Testis (tissue), 3 donors: ENCODE measurements around the gene CD164. TPM values are rescaled to one million over a fixed set of nuclear protein-coding genes. Genes with fewer than 3 reads are reported as not detected.
A peak's percentile ranks its signal among the peaks of the same experiment; 100 is the strongest.

Experiments used
- DNase-seq: peaks from one replicate; pipeline ENCODE4 v3.0.0-alpha.2; 2019
- H3K27ac ChIP-seq, 2 donors: fragments of 200-600 bp; sonication (generic); one replicate each; pipeline ENCODE4 v1.5.1; 2019
- H3K27me3 ChIP-seq: fragments of 200-600 bp; sonication (generic); one replicate; pipeline ENCODE4 v1.5.1; 2019
- H3K36me3 ChIP-seq: fragments of 200-600 bp; sonication (generic); one replicate; pipeline ENCODE4 v1.5.1; 2017; ENCODE audit warnings: low read depth; ENCODE audit errors: missing control alignments
- H3K4me1 ChIP-seq: fragments of 200-600 bp; sonication (generic); one replicate; pipeline ENCODE4 v1.5.1; 2019
- H3K4me3 ChIP-seq, 2 donors: fragments of 200-600 bp; sonication (generic); one replicate each; pipeline ENCODE4 v1.5.1; 2017 to 2019
- H3K9me3 ChIP-seq: fragments of 200-600 bp; sonication (generic); one replicate; pipeline ENCODE4 v1.5.1; 2017
- CTCF ChIP-seq, 3 experiments: fragments of 450-650 bp in 2 of 3; fragments of 200-600 bp in 1 of 3; sonication (generic) in 1 of 3; IDR thresholded peaks; one replicate each; pipeline ENCODE4 v1.5.1; 2016 to 2019; ENCODE audit warnings: antibody characterized with exemption in 3 of 3, mild to moderate bottlenecking in 2 of 3, moderate library complexity in 1 of 3
- POLR2A ChIP-seq: fragments of 450-650 bp; IDR thresholded peaks from one replicate; pipeline ENCODE4 v1.6.1; 2017; ENCODE audit warnings: antibody characterized with exemption, mild to moderate bottlenecking, moderate library complexity
- WGBS, 2 donors: methylation state at CpG; one replicate each; pipeline ENCODE4 v1.1.5; 2018; 5-methylcytosine and 5-hydroxymethylcytosine counted together
- intact Hi-C: fragments of 100-400 bp; cut with DNase I; formaldehyde crosslinking; loops from one replicate; pipeline ENCODE4 v1.15.1; 2023; ENCODE audit warnings: low total_unique reads
- polyA plus RNA-seq: library from polyadenylated mRNA; stranded (reverse); fragments of 350-450 nt; fragmentation: Illumina TruSeq; extraction: RNeasy Lipid Tissue Mini Kit (QIAGEN cat#74804); gene quantifications from one replicate; pipeline ENCODE4 v1.2.3, GENCODE V29; 2014; ENCODE audit warnings: low read depth, low replicate concordance; ENCODE audit not compliant: insufficient read depth
- total RNA-seq, 2 donors: library from RNA; depleted of rRNA; stranded (reverse); fragments of >200 nt; gene quantifications; one replicate each; pipeline ENCODE4 v1.2.3, GENCODE V29; 2016

Gene CD164
- total and polyA plus RNA-seq, 3 donors from 2014 or later, result 209 to 232 (median 219) TPM

DNA sequence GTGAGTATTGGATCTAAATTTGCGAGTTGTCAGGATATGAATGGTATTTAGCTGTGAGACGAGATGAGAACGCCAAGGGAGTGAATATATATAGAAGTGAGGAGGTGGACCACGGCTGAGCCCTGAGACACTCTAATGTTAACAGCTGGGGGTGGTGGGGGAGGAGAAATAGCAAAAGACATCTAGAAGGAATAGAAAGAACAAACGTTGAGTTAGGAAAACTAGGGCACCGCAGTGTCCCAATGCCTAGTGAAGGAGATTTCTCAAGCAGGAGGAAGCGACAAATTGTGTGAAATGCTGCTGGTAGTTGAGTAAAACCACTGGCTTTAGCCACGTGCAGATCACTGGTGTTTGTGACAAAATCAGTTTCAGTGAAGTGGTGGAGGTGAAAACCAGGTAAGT lies 56.9 kb downstream of the CD164 start:
- H3K36me3 ChIP-seq, result no peaks in the 10 kb centered on the region
- DNase-seq, result no peak
- intact Hi-C loops, result no loop called here

DNA sequence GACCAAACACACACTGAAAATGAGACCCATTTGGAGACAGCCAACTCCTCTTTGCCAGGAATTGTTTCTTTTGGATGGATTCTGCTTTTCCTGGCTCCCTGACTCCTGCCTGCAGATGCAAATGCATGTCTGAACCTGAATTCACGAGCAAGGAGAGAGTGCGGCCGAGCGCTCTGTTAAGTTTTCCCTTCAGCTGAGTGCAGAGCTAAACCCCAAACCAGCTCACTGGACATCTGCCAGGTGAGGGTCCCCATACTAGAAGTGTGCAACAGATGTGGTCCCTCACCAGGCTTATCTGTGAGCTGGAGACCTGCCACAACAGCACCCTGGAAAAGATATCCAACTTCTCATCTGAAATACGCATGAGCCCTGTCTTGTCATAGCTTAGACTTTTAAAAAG lies 59.0 kb downstream of the CD164 start:
- H3K9me3 ChIP-seq, result no peaks in the 10 kb centered on the region
- no peaks in the 10 kb centered on the region for H3K36me3 ChIP-seq
- H3K4me3 ChIP-seq, result no peak overlapping the region
- no peak for DNase-seq
- intact Hi-C loops, result no loop called here
- H3K27ac ChIP-seq, result no peak overlapping the region
- H3K27me3 ChIP-seq, result no peaks in the 10 kb centered on the region
- TF ChIP-seq POLR2A (no peak), CTCF (IDR thresholded peaks at IDR 0.05) (no peak)
- 56 to 62% methylated on average over 5 of the region's 5 CpGs for WGBS, 2 donors
- no peaks in the 10 kb centered on the region for H3K4me1 ChIP-seq

More for the DNA sequence above, 56.9 kb downstream of the CD164 start:
- H3K4me3 ChIP-seq, result no peak overlapping the region
- no peaks in the 10 kb centered on the region for H3K9me3 ChIP-seq
- WGBS, 2 donors, result 83 to 87% methylated on average over 8 of the region's 8 CpGs
- H3K4me1 ChIP-seq, result no peaks in the 10 kb centered on the region
- no peak overlapping the region for H3K27ac ChIP-seq
- H3K27me3 ChIP-seq, result no peaks in the 10 kb centered on the region
- TF ChIP-seq POLR2A (no peak), CTCF (IDR thresholded peaks at IDR 0.05) (no peak)

DNA sequence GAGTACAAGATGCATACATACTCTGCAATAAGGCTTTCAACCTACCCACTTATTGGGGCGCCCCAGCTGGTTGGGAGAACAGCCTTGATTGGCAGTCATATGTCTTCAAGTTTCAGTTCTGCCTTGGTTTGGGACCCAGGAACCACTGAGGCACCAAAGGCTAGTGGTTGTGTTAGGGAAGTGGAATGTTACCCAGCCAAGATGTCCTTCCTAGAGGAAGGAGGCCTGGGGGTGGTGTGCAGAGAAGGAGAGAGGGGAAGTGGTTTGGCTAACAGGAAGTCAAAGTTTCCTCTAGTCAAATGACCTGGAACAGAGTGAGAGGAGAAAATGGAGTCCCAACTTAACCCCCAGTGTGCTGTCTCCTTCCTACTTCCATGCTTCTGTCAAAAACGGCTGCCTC lies 59.4 kb downstream of the CD164 start:
- TF ChIP-seq POLR2A (no peak), CTCF (IDR thresholded peaks at IDR 0.05) (no peak)
- Histone ChIP-seq H3K4me3 (no peak overlapping the region), H3K27ac (no peak overlapping the region), H3K4me1 (no peaks in the 10 kb centered on the region), H3K9me3 (no peaks in the 10 kb centered on the region), H3K27me3 (no peaks in the 10 kb centered on the region), H3K36me3 (no peaks in the 10 kb centered on the region)
- peak; percentile 21 for DNase-seq
- intact Hi-C loops, result no loop called here
- 58 to 75% methylated on average over 2 of the region's 2 CpGs for WGBS, 2 donors

DNA sequence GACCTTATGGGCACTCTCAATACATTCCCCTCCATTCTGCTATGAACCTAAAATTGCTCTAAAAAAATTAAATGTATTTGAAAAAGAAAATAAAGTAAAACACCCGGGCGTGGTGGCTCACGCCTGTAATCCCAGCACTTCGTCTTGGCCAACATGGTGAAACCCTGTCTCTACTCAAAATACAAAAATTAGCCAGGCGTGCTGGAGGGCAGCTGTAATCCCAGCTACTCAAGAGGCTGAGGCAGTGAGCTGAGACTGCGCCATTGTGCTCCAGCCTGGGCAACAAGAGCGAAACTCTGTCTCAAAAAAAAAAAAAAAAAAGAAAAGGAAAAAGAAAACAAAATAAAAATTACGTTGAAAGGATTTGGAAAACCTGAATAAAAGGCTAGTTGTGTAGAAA lies 60.5 kb downstream of the CD164 start:
- Histone ChIP-seq H3K9me3 (no peaks in the 10 kb centered on the region), H3K36me3 (no peaks in the 10 kb centered on the region), H3K27ac (no peak overlapping the region), H3K4me1 (peaks cover 1% of the 10 kb centered on the region), H3K27me3 (no peaks in the 10 kb centered on the region), H3K4me3 (no peak overlapping the region)
- DNase-seq, result no peak
- intact Hi-C loops, result no loop called here
- TF ChIP-seq POLR2A (no peak), CTCF (IDR thresholded peaks at IDR 0.05) (no peak)
- WGBS, 2 donors, result 84 to 91% methylated on average over 8 of the region's 8 CpGs

DNA sequence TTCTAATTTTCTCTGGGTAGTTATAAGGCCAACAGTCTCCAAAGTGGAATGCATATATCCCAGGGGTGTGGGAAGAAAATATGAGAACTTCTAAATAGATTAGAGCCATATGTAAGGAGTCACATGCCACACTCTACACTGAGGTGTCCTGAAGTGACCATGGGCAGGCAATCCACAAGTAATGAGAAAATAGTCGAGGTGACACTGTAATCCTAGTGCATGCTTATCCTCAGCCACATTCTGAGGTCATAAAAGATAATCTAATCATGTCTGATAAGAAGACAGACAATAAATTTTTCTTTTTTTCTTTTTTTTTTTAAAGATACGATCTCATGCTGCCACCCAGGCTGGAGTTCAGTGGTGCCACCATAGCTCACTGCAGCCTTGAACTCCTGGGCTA lies 62.2 kb downstream of the CD164 start:
- DNase-seq, result no peak
- WGBS, 2 donors, result 61 to 70% methylated on average over 2 of the region's 2 CpGs

More for the DNA sequence above, 62.2 kb downstream of the CD164 start:
- TF ChIP-seq CTCF (IDR thresholded peaks at IDR 0.05) (no peak), POLR2A (no peak)
- Histone ChIP-seq H3K4me3 (no peak overlapping the region), H3K36me3 (no peaks in the 10 kb centered on the region), H3K27ac (no peak overlapping the region), H3K27me3 (no peaks in the 10 kb centered on the region), H3K4me1 (peaks cover 5% of the 10 kb centered on the region), H3K9me3 (no peaks in the 10 kb centered on the region)
- intact Hi-C loops, result no loop called here
